Limb (tissue), 2 donors: Measurements from ENCODE around the gene ZFHX3.

ENCODE experiments used
- DNase-seq, 2 donors: peaks; one replicate each; pipeline ENCODE4 v3.0.0-alpha.2; 2016; ENCODE audit errors: extremely low spot score in 2 of 2

Gene ZFHX3

DNA sequence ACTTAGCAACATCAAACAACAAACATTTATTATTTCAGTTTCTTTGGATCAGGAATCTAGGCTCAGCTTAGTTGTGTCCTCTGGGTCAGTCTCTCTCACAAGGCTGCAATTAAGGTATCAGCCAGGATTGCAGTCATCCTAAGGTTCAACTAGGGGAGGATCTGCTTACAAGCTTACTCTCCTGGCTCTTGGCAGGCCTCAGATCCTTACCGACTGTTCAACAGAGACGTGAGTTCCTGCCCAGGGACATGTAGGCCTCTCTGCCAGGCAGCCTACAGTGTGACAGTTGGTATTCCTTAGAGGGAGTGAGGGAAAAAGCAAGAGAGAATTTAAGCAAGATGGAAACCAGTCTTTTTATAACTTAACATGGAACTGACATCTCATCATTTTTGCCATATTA lies 294.0 kb downstream of the ZFHX3 start:
- DNase-seq: no peak

DNA sequence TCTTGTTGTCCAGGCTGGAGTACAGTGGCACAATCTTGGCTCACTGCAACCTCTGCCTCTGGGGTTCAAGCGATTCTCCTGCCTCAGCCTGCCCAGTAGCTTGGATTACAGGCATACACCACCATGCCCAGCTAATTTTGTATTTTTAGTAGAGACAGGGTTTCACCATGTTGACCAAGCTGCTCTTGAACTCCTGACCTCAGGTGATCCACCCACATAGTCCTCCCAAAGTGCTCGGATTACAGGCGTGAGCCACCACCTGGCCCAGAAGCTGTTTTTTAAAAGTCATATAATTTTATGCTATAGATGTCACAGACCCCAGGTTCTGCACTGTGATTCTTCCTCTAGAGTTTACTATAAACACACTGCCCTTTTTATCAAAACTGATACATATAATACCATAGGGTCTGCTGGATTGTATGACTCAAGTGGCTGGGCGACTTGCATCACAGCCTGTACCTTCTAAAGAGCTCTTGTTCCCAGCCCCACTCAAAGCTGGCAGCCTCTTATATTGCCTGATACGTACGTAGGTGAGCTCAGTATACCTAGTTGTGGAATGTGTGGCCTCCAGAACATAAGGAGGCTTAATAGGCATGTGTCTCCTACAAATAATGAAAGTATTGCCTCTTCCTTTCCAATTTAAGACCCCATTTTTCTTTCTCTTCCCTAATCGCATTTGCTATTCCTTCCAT lies 295.8 kb downstream of the ZFHX3 start:
- no peak for DNase-seq

DNA sequence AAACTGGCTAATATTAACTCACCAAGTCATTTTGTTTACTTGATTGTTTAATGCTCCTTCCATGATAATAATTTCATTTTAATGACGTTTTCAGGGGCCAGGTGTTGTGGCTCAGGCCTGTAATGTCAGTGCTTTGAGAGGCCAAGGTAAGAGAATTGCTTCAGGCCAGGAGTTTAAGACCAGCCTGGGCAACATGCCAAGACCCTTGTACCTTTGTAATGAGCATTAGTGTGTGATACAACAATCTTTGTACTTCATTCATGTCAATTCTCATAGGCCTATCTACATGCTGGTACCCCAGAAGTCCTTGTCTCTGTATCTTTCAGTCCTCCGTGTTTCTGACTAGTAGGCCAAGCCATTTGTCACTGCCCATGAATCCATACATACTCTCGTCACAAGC lies 296.9 kb downstream of the ZFHX3 start:
- no peak for DNase-seq

DNA sequence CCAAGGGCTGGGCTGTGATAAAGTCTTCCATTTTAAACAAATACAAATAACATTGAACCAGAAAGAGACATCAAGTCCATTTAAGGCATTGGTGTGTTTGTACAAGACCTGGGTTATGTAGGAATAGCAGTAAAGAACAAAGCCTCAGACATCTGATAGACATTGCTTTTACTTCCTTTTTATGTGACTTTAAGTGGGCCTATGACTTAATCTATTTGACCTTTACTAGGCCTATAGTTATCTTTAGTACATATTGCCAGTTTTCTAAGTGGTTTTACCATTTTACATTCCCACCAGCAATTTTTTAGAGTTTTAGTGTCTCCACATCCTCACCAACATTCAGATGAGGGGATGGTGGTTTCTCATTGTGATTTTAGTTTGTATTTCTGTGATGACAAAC lies 298.8 kb downstream of the ZFHX3 start:
- DNase-seq: no peak

DNA sequence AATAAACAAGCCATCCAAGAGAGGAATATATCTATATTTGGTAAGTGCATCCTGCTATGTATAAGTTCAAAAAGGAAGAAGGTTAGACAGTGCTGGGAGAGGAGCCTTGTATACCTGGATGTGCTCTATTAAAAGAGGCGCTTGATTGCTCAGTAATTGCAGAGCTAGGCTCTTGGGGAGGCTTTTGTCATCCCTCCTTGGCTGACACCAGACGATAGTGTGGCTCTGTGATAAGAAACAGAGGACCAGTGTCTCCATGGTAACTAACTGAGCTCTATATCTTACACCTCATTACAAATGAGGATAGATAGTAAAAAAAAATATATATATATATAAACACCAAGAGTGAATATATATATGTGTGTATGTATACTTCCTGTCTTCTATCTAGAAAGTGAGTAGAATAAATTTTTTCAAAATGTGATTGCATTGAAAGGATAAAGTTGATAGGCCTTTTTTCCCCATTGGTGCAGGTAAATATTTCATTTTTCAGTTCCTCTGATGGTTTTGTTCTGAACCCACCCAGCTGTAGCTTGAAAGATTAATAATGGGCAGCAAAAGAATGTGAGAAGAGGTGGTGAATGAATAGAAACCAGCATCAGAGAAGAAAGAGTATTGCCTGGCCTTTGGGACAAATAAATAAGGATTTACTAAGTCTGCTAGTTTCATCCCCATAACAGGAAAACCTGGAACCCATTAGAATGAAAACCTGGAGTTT lies 303.7 kb downstream of the ZFHX3 start:
- DNase-seq: no peak

DNA sequence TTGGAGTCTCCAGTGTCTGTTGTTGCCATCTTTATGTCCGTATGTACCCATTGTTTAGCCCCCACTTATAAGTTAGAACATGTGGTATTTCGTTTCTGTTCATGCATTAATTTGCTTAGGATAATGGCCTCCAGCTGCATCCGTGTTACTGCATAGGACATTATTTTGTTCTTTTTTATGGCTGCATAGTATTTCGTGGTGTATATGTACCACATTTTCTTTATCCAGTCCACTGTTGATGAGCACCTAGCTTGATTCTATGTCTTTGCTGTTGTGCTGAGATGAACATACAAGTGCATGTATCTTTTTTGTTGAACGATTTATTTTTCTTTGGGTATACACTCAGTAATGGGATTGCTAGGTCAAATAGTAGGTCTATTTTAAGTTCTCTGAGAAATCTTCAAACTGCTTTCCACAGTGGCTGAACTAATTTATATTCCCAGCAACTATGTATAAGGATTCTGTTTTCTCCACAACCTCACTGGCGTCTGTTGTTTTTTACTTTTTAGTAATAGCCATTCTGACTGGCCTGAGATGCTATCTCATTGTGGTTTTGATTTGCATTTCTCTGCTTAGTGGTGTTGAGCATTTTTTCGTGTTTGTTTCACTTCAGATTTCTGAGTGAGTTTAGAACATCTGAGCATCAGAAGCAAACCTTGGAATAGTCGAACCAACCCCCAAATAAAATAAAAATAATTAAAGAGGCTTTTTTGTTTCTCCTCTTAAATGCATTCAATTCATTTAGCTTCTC lies 304.7 kb downstream of the ZFHX3 start:
- DNase-seq: no peak

DNA sequence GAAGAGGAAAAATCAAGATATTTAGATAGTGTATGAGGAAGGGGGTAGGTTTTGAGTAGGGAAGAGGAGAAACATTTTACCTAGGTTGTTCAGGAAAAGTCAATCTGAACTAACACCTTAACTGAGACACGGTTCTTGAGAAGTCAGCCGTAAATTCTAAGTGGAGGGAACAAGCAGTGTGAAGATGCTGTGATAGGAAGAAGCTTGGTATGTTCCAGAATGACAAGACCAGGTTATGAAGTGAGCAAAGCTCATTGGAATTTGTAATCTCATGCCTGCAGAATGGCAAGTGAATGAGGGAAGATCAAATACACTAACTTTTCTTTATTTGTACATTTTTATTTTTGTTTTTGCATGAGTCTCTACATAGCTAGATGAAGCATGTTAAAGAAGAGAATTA lies 307.6 kb downstream of the ZFHX3 start:
- DNase-seq: no peak

DNA sequence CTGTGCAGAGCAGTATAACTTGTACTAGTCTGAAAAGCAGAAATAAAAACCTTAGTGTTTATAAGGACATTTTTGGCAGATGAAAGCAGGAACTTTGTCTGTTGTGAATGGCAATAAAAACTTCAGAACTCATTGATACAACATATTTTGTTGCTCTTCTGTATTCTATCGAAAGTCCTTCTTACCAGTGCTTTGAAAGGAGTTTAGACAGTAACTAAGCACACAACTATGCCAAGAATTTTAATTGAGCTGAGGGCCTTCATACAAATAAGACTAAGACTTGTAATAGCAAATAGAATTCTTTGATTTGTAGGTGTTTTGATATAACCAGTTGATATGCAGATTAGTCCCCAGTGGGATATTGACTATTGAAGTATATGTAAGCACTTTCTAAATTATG lies 308.4 kb downstream of the ZFHX3 start:
- peak in 1 of 2 donors; percentile 17 for DNase-seq

DNA sequence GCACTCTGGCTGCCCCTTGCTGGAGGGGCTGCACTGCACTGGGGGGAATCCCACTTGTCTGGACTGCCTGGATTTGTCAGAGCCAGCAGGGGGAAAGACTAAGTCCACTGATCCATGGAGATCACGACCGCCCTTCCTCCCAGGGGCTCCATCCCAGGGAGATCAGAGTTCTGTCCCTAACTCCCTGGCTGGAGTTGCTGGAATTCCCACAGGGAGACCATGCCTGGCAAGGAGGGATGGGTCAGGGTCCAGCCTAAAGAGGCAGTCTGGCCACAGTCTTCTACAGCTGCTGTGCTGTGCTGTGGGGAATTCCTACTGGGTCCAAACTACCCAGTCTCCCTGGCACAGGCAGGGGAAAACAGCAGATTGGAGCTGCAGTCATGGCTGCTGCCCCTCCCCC lies 311.9 kb downstream of the ZFHX3 start:
- no peak for DNase-seq
